DMS 273 treated with DMSO at 0.1 percent for 48 hours (cell line): Measurements from ENCODE around the gene APIP.

Source experiments
- DNase-seq: peaks from one replicate; lab custom pipeline; 2025; lab: John Stamatoyannopoulos, UW

Gene APIP

GRCh38 chr11:34916015-34916842 is at the start of gene APIP, which contains the start of gene PDHX:
Gene APIP, minus strand, starts transcription at chr11:34916379. Its CDS starts 95 bp downstream, at chr11:34916284.
Gene PDHX, plus strand, starts transcription at chr11:34916618. Its CDS starts 38 bp downstream, at chr11:34916656.
- peak; percentile 82 for DNase-seq

DNA sequence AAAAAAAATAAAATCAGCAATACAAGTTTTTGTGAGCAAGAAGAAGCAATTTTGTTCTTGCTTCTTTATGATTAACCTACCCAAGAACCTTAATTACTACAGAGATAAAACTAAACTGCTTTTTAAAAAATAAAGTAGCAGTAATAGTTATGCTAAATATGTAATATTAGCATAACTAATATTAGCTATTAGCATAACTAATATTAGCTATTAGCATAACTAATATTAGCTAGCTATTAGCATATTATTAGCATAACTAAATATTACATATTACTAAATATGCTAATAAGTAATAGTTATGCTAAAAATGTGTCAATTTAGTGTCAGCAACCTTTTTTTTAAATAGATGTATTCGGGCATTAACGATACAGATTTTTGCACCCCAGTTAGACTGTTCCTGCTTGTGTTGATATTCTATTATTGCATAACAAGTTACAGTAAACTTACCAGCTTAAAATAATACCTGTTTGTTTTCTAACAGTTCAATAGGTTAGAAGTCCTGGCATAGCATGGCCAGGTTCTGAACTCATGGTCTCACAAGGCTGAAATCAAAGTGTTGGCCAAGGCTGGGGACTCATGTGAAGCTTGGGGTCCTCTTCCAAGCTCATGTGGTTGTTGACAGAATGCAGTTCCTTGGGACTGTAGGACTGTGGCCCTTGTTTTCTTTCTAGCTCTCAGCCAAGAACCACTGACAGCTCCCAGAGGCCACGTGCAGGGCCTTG is 48.6 kb upstream of the APIP start:
- no peak for DNase-seq

- DNase-seq, result no peak
These were observed 47.2 kb upstream of the APIP start for GRCh38 chr11:34963351-34963750.

GRCh38 chr11:34962034-34962433 is 45.9 kb upstream of the APIP start:
- no peak for DNase-seq

GRCh38 chr11:34960277-34960676 is 44.1 kb upstream of the APIP start:
- DNase-seq, result no peak

GRCh38 chr11:34959770-34960169 is 43.6 kb upstream of the APIP start:
- DNase-seq, result no peak

GRCh38 chr11:34957606-34958005 is 41.4 kb upstream of the APIP start:
- no peak for DNase-seq

- DNase-seq, result no peak
These were observed 41.0 kb upstream of the APIP start for GRCh38 chr11:34957206-34957605.

GRCh38 chr11:34953955-34954354 is 37.8 kb upstream of the APIP start:
- no peak for DNase-seq

- no peak for DNase-seq
These were observed 32.5 kb upstream of the APIP start for GRCh38 chr11:34948696-34949095.

GRCh38 chr11:34944692-34945091 is 28.5 kb upstream of the APIP start:
- DNase-seq, result no peak

DNA sequence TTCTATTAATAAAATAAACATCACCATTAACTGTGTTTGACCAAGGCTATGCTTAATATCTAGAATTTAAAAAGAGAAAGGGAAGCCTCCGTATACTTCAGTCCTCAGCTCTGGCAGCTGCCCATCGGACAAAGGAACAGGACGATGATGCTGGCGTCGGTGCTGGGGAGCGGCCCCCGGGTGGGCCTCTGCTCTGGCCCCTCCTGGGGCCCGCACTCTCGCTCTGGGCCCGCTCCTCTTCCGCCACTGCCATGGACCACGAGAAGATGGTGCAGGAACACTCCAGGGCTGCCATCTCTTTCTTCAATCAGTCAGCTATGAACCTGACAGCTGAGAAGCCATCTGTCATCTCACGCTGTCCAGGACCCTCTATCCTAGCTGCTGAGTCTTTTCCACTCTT is 25.5 kb upstream of the APIP start:
- no peak for DNase-seq

- DNase-seq, result no peak
These were observed 24.0 kb upstream of the APIP start for GRCh38 chr11:34940026-34940677.

GRCh38 chr11:34938611-34939010 is 22.4 kb upstream of the APIP start:
- DNase-seq, result no peak

GRCh38 chr11:34936945-34937629 is 20.9 kb upstream of the APIP start:
- DNase-seq, result no peak

GRCh38 chr11:34929794-34930763 is 13.9 kb upstream of the APIP start:
- no peak for DNase-seq

DNA sequence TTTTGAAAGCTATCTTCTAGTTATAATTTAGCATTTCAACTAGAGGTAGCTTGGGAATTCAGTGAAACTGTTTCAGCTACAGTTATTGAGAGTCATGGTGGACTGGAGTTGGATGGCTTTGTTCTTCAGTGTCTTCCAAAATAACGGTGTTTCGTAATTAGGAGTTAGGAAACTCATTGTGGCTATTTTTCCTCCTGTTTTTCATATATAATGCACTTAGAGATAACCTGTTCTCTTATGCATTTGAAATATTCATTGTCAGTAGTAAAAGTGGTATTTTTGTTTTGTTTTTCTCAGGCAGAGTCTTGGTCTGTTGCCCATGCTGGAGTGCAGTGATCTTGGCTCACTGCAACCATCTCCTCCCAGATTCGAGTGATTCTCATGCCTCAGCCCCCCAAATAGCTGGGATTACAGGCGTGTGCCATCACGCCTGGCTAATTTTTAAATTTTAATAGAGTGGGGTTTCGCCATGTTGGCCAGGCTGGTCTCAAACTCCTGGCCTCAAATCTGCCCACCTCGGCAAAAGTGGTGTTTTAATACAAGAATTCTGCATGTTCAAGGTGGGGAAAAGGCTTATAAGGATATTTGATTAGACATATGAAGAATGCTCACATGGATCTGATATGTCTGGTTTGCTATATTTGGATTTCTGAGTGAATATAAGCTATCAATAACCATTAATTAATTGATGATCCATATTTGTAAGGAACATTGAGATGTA is 12.9 kb upstream of the APIP start:
- no peak for DNase-seq

DNA sequence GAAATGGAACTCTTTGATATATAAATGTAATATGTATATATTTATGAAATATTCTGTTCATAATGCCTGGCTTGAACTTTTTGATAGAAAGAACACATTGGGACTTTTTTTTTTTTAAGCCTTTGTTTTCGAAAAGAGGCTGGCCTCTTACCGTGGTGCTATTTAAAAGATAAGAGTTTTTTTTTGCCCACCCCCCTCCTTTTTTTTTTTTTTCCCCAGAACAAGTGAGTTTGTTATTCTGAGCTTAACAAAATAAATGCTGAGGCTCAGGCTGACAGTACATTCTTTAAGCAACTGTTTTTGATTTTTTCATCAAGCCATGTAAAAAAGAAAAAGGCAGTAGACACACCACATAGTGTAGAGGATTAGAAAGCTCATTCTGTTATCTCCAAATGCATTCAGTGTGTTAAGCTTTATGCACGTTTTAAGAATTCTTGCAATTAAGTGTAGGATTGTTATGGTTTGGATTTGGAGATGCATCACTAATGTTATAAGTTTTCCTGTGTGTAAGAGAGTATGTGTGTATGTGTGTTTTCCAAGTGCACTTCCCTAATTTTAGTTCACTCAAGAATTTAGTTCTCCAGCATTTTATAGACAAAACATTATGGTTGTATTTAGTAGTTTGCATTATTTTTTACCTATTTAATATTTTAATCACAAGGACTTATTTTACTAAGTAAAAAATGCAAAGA is 12.2 kb upstream of the APIP start:
- no peak for DNase-seq

DNA sequence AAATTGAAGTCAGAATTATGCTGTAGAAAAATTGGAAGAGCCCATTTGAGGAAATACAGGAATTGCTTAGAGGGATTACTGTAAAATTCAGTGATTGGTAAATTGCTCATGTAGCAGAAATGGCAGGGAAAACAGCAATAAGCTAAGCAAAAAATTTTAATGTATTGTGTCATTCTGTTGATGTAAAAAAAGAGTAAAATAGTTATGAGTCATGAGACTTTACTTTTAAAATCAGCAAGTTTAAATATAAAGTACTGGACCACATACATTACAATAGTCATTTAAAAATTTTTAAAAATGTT is 10.6 kb upstream of the APIP start:
- DNase-seq, result no peak
